Measurements from ENCODE around the gene L3MBTL4.
"Not testable (repeated sequence)": the region's sequence is repeated elsewhere in the genome, so short reads cannot be mapped to it uniquely, and the experiment has no call there.

Gene L3MBTL4

DNA sequence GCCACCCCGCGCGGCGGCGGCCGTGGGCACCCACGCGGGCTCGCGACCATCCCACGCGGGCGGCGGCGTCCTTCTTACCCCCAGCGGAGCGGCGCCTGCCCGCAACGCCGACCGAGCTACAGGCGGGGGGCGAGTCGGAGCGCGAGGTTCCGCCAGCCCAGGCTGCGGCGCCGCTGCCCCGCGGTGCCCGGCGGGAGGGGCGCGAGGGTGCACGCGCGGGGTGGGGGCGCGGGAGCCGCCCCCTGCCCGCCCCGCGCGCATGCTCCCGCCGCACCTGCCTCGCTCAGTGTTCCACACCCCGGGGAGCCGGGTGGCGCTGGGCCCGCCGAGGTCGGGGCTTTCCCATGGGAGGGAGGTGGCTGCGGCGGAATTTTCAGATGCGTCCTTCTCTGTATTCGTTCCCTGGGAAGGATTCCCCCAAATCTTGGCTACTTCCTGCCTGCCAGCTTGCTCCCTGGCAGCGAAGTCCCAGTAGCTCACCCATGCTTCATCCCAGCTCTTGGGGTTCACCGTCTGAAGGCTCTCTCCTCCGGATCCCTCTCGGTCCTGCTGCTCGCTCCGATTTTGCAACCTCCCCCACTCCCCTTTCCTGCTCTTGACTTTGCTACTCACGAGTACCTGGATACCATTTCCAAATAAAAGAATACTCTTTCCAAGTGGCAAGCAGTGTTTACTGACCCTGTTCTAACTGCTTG, at the start of gene L3MBTL4:
TSS of gene L3MBTL4 (minus strand) at position 189 of the 695 bp plus-strand sequence. CDS start 103,286 bp downstream, outside the sequence.
- DNase-seq (ENCODE audit: low read depth): no peak

DNA sequence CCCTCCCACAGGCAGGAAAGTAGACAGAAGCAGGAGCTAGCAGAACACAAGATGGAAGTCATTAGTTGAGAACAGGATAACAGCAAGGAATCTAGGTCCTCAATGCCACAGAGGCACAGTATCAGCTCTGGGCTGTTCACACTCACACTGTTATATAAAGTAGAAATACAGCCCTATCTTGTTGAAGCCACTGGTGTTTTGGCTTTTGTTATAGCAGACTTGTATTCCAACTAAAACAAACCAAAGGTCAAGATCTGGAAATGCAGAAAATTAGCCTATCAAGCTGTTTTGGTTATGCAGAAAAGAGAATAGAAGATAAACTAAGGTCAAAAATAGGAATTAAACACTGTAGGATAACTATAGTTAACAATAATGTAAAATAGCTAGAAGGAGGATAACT, 37.5 kb upstream of the L3MBTL4 start:
- no peak for DNase-seq (ENCODE audit: low read depth)

DNA sequence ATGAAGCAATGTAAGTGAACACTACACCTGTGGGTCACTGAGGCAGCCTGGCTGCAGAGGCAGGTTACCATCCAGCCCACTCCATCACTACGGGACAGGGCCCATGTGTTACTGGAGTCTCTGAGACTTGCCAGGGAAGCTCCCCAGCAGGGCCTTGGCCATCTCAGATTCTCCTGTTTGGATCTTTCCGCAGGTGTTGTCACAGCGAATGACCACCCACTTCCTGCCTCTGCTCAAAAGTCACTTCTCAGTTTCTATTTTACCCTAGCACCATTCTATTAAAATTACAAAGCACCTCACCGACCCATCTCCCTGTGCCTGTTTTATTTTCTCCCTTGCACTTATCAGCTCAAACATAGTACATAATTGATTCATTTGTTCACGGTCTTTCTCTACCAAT, 34.5 kb upstream of the L3MBTL4 start:
- DNase-seq (ENCODE audit: low read depth): no peak

DNA sequence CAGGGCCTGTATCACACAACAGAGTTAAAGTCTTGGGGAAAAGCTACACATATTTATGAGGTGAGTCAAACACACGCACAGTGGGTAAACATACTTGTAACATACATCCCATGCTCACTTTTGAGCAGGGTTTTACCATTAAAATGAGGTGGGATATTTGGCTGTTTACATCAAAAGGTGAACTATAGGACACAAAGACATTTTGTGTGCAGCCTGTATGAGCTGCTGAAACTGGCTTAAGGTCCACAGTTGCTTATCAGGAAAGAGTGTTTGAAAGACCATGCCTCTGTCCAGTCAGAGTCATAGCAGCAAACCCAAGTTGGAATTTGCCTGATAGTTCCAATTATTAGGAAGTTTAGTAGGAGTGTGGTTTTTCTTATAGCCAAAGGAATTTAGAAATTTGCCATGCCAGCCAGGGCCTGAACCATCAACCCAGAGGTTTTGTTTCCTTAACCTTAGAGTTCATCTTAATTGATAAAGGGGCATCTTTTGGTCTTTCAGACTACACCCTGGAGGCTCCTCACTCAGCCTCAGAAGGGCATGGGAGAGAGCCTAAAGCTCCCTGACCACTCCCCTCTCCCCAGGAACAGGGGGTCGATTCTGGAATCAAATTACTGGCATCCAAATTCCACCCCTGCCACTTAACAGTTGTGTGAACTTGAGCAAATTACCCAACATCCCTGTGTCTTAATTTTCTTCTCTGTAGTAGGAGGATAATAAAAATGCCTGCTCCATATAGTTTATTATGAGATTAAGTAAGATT, 29.9 kb upstream of the L3MBTL4 start:
- no peak for DNase-seq (ENCODE audit: low read depth)

DNA sequence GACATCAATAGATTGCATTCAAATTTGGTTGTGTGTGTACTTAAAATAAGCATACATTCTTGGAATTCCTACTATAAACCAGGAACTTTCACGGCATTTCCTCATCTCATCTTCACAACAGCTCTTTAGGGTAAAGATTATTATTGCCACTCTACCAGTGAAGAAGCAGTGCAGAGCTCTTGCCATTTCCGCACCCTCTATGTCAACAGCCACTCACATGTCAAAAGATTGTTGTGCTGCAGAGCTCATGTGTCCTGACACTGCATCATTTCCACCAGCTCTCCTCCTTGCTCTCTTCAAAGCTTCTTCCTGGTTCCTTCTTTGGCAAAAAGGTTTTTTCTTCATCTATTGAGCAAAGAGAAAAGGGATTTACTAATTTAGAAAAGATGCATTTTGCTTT, 26.5 kb upstream of the L3MBTL4 start:
- no peak for DNase-seq (ENCODE audit: low read depth)

- no peak for DNase-seq (ENCODE audit: low read depth)
These were observed 23.5 kb upstream of the L3MBTL4 start for GRCh38 chr18:6437937-6438818.

GRCh38 chr18:6435731-6436130, 21.0 kb upstream of the L3MBTL4 start:
- no peak for DNase-seq (ENCODE audit: low read depth)

GRCh38 chr18:6434987-6435709, 20.4 kb upstream of the L3MBTL4 start:
- no peak for DNase-seq (ENCODE audit: low read depth)

DNA sequence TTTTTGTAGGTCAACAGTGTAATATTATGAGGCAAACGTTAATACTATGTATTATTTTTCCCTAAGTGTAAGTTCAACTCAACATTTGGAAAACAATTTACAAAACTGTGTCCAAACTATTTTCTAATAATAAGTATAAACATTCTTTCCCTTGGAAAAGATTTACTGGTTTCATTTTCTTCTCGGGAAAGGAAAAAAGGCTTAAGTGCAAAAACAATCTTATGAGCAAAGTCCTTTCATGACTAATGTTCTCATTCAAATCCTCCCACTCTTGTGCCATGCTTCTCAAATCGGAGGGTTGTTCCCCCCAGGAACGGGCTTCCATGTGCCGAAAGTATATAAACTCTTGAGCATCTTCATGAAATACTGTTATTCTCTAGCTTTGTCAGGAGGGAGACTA, 19.8 kb upstream of the L3MBTL4 start:
- DNase-seq (ENCODE audit: low read depth): no peak

DNA sequence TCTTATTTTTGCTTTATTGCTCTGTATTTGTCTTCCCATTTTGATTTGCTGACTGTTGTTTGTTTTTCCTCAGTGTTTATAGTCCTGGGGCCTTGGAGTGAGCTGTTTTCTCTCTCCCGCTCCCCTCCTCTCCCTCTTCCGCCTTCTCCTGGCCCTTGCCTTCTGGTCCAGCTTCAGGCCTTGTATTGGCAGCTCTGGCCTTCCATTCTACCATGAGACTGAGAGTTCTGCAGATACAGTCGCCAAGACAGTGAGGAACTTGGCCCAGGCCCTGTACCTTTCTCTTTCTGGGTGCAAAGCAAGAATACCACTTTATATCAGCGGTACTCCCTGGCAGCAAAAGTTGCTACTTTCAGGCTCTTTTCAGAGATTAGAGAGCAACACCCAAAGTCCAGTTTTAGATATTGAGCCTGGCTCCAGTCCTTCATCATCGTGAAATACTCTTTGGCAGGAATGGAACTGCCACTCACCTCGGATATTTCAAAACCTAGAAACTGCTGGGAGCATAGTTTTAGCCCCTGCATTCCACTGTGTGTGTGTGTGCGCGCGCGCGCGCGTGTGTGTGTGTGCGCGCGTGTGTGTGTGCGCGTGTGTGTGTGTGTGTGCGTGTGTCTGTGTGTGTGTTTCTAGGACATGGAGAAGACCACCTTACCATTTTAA, 17.1 kb upstream of the L3MBTL4 start:
- DNase-seq (ENCODE audit: low read depth): no peak

DNA sequence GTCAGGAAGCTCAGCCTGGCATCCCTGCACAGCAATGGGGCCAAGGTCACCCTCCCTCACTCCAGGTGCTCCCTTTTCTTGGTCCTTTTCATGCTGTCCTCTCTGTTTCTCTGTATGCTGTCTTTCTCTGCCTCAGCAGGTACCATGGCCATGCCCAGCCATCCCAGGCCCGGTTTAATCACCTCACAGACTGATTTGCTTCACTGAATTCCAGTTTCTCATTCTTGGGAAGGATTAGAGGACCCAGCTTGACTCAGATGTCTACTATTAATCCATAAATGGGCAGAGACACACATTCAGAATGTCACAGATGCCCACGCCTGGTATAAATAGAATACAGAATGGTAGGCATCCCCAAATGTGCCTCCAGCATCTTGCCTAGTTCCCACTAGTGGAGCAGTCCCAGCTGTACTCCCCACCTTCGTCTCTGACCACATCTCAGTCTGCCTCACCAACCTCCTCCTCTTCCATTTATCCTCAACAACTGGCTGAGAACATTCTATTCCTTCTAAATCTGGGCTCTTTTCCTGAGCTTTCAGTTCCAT, 14.2 kb upstream of the L3MBTL4 start:
- no peak for DNase-seq (ENCODE audit: low read depth)

- DNase-seq (ENCODE audit: low read depth): no peak
These were observed 12.6 kb upstream of the L3MBTL4 start for GRCh38 chr18:6427286-6427685.

GRCh38 chr18:6423289-6423688, 8.6 kb upstream of the L3MBTL4 start:
- no peak for DNase-seq (ENCODE audit: low read depth)

DNA sequence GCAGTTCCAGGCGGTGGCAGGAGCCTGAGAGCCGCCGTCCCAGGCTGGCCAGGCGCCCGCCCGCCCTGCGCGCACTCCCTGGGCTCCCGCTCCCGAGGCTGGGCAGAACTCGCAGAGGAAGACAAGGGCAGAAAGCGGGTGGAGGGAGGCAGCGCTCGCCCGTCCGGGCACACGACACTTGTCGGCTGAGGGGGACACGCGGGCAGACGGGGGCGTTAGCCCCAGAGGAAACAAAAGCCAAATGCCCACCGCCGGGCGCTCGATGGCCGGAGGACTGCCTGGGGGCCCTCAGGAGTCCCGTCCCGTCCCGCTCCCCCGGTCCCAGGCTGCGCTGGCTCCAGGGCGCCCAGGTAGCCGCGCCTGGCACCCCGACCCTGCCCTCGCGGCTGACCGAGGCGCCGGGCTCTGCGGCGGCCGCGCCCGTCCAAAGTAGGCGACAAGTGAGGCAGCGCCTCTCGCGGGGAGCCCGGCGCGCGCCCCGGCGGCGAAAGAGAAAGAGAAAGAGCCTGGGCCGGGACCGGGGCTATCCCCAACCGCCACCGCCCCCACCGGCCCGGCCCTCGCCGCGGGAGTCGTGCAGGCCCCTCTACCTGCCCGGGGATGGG, 491 bp downstream of the L3MBTL4 start:
- peak; percentile 6 for DNase-seq (ENCODE audit: low read depth)

DNA sequence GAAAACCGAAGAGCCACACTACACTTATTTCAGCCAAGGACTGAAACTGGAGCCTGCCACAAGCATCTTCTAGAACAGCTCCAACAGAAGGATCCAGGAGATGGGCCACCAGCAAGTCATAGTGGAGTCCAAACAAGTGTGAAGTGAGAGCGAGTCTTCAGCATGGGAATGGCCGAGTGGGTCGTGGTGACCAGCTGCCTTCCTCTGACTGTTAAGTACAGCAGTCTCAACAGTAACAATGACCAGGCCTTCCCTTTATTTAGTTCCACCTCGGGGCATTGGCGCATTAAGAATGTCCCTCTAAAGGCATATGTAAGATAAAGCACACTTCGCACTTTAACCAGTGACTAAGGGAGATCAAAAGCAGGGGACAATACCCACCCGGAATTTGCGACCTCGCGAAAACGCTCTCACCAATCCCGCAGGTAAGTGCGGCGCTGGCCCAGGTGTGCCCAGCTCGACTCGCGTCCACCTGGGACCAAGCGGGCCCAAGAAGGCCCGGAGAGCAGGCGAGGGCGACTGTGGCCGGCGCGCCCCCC, 1.1 kb downstream of the L3MBTL4 start:
- no peak for DNase-seq (ENCODE audit: low read depth)

DNA sequence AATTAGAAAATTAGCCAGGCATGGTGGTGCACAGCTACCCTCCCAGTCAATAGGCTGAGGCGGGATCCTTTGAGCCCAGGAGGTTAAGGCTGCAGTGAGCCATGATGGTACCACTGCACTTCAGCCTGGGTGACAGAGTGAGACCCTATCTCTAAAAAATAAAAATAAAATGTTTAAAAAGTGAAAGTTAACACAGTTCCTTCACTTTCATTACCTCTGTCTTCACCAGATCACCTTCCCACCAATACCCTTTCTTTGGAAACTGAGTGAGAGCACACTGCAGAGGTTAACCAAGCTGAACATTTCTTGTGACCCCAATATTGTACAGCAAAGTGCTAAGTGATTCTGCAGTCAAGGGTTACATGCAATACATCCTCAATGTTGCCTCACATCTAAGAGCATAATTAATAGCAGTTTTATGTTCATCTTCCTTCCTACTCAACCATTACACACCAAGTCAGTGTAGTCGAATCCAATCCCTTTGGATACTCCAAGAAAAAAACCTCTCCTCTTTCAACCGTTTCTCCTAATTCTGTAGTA, 1.7 kb downstream of the L3MBTL4 start:
- DNase-seq (ENCODE audit: low read depth): no peak

DNA sequence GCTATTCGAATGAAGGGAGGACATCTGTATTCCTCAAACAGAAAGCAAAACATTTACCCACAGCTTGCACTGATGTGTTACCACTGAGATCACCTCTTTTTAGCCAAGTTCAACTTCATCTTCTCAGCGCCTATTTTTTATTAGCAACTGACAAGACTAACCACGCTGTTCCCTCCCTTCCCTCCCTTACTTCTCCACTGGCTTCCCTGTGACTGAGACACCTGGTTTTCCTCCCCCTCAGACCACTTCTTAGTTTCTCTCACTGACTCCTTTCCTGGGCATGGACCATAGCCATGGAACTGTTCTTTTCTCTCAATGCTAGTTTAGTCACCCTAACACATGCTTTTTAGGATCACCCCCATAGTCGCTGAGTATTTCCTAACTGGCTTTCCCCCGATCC, 3.3 kb downstream of the L3MBTL4 start:
- DNase-seq (ENCODE audit: low read depth): no peak

DNA sequence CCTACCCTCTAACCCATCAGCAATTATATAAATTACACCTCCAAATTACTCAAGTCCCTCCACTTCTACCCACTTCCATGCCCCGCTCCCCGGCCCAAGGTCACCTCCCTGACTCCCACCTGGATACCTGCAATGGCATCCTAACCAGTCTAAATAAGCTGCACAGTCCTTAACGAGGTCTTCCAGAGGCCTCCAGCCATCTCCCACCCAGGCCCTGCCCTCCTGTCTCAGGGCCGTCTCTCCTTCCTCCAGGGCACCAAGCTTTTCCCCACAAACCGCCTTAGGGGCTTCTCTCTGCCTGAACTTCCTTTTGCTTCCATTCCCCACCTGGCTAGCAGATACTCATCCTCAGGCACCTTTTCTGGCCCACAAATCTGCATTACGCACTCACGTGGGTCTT, 4.8 kb downstream of the L3MBTL4 start:
- no peak for DNase-seq (ENCODE audit: low read depth)

DNA sequence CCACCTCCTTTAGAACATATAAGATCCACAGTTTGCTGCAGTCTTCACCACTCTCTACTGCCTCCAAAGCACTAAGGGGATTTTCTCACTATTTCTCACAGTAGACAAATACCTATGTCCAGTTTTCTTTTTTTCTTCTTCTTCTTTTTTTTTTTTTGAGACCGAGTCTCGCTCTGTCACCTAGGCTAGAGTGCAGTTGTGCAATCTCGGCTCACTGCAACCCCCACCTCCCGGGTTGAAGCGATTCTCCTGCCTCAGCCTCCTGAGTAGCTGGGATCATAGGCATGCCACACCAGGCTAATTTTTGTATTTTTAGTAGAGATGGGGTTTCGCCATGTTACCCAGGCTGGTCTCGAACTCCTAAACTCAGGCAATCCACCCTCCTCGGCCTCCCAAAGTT, 6.2 kb downstream of the L3MBTL4 start:
- not testable (repeated sequence) for DNase-seq (ENCODE audit: low read depth)

GRCh38 chr18:6406910-6407470, 7.7 kb downstream of the L3MBTL4 start:
- no peak for DNase-seq (ENCODE audit: low read depth)
